CD4-positive, alpha-beta T cell treated with Interleukin-10 for 1 hour (primary cell): Measurements from ENCODE around the gene FUNDC1.
A peak's percentile ranks its signal among the peaks of the same experiment; 100 is the strongest.
"Not testable (repeated sequence)": the region's sequence is repeated elsewhere in the genome, so short reads cannot be mapped to it uniquely, and the experiment has no call there.

ENCODE experiments used
- DNase-seq: peaks from one replicate; pipeline ENCODE4 v3.0.0-alpha.2; 2020

The FUNDC1 gene

GRCh38 chrX:44542567-44543325, at the start of gene FUNDC1:
TSS of gene FUNDC1 (minus strand) at chrX:44542859. CDS start at chrX:44542832, 27 bp downstream.
- DNase-seq, result peak; percentile 93

DNA sequence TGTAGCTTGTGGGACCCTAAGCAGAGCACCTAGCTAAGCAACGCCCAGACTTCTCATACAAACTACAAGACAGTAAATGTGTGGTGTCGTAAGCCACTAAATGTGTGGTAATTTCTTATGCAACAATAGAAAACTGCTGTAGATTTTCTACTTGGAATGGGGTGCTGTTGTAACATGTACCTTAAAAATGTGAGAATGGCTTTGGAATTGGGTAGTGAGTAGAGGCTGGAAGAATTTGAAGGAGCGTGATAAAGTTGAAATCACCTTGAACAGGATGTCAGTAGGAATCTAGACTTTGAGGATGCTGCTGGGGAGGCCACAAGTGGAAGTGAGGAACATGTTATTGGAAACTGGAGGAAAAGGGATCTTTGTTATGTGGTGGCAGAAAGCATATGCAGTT, 43.2 kb upstream of the FUNDC1 start:
- no peak for DNase-seq

- DNase-seq, result no peak
Measured at GRCh38 chrX:44580466-44580865, 37.8 kb upstream of the FUNDC1 start.

- no peak for DNase-seq
Measured at GRCh38 chrX:44572340-44572938, 29.8 kb upstream of the FUNDC1 start.

GRCh38 chrX:44570522-44570921, 27.9 kb upstream of the FUNDC1 start:
- no peak for DNase-seq

GRCh38 chrX:44569122-44569521, 26.5 kb upstream of the FUNDC1 start:
- no peak for DNase-seq

DNA sequence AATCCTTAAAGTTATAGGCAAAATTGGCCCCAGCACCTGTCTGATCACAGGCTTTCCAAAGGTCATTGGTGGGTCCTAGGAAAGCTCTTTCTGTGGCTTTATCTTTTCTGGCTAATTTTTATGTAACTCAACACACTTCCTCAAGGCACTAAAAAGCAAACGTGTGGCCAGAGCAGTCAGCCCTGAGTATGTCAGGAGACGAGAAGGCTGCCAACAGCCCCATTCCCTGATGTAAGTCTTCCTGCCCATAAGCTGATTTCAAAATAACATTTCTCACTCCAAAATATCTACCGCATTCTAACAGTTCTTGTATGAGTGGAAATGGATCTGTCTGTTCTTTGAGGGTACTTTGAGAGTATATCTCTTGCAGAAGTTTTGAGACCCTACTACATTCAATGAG, 25.5 kb upstream of the FUNDC1 start:
- DNase-seq, result no peak

- not testable (repeated sequence) for DNase-seq
Measured at GRCh38 chrX:44561896-44562295, 19.2 kb upstream of the FUNDC1 start.

DNA sequence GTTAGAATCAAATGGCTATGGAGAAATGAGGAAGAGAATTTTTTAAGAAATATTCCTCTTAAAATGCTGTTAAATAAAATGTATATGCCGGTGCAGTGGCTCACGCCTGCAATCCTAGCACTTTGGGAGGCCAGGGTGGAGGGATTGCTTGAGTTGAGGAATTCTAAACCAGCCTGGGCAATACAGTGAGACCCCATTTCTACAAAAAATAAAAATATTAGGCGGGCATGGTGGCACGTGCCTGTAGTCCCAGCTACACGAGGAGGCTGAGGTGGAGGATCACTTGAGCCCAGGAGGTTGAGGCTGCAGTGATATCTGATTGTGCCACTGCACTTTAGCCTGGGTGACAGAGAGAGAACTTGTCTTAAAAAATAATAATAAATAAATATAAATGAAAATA, 7.9 kb upstream of the FUNDC1 start:
- DNase-seq, result no peak

DNA sequence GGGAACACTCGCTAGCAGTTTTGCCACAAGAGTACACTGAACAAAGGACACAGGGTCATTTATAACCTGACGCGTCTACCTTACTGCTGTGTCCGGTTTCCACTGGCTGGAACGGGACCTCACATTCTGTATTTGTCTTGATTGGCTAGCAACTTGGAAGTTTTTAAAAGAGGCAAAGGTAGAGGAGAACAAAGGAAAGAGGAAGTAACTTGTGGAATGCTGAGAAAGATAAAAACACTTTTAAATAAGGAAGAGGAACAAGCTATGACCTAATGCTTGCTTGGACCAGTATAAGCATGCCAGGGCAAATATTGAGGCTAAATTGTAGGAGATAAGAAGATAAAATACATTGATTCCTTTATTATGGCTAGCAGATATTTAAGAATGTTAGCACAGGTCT, 2.8 kb upstream of the FUNDC1 start:
- not testable (repeated sequence) for DNase-seq

- DNase-seq, result no peak
Measured at GRCh38 chrX:44544036-44544435, 1.4 kb upstream of the FUNDC1 start.

GRCh38 chrX:44536198-44536597, 6.5 kb downstream of the FUNDC1 start:
- DNase-seq, result no peak

DNA sequence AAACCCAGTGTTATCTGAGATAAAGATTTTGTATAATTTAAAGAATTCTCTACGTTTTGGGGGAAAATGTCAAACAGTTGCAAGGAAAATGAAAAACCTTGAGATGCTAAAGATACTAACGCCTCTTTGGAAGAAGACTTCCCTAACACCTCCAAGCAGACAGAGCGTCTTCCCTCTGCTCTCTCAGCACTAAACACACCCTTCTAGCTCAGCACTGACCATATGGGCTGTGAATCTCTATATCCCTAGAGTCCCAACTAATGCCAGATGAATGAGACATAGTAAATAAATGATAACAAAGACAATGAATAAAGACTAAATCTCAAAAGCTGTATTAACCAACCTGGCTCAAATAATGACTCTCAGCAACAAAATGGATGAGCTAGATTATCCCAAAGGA, 13.3 kb downstream of the FUNDC1 start:
- DNase-seq, result no peak

DNA sequence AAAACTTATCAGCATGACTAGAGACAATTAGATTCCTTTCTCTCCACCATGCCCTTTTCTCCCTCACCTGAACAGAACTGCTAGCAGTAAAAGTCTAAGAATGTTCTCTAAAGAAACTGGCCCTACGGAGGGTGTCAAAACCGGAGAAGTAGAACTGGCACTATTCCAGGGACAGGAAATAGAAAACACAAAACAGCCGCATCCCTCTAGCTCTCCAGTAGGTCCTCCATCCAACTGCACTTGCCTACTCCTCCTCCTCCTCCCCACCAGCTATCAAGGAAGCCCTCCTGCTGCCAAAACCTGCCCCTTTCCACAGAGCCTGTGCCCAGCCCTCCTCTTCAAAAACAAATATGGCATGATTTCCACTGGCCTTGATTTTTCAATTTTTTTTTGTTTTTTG, 28.4 kb downstream of the FUNDC1 start:
- no peak for DNase-seq

DNA sequence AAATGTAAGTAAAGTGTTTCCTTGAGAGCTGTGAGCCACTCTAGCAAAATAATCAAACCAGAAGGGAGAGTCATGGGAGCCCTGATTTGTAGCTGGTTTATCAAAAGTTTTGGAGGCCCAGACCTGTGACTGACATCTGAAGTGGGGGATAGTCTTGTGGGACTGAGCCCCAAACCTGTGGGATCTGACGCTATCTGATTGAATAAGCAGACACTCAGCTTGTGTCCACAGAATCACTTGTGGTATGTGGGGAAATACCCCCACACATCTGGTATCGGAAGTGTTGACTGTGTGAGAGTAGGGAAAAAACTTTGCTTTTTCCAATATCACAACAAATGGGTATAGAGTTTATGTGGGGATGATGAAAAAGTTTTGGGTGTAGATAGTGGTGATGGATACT, 35.4 kb downstream of the FUNDC1 start:
- no peak for DNase-seq

- DNase-seq, result no peak
Measured at GRCh38 chrX:44506678-44507077, 36.0 kb downstream of the FUNDC1 start.

GRCh38 chrX:44503560-44503959, 39.1 kb downstream of the FUNDC1 start:
- DNase-seq, result no peak

- DNase-seq, result no peak
Measured at GRCh38 chrX:44495091-44495490, 47.6 kb downstream of the FUNDC1 start.

GRCh38 chrX:44494357-44494756, 48.3 kb downstream of the FUNDC1 start:
- DNase-seq, result no peak

DNA sequence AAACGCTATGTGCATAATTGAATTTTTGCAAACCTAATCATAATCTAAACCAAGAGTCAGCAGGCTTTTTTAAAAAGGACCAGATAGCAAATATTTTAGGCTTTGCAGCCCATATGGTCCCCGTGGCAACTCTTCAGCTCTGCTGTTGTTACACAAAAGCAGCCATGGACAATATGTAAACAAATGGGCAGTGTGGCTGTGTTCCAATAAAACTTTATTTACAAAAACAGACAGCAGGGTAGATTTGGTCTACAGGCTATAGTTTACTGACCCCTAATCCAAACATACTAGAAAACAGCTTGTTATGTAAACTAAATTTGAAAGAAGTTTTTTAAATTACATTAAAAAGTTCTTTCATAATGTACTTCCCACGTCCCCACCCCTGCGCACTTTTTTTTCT, 53.1 kb downstream of the FUNDC1 start:
- no peak for DNase-seq

DNA sequence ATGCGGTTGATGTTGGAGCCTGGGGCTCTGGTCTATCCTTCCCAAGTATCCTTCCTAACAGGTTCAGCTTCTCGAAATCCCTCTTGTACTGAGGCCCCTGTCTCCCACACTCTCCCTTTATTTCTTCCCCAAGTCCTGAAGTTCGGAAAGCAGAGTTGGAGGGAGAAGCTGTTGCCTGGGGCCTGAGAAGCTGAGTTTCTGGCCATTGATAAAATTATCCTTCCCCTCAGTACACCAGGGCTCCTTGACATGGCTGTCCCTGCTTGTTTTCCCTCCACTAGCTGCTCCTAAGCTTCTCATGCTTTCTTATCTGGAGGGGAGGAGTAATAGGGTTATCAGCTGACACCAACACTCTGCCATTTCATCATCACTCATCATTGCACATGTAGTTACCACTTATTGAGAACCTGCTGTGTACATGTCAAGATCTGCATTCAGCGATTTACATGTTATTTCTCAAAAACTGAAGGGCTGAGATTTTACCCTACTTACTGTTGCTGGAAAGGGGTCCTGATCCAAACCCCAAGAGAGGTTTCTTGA, 58.0 kb downstream of the FUNDC1 start:
- DNase-seq, result no peak

DNA sequence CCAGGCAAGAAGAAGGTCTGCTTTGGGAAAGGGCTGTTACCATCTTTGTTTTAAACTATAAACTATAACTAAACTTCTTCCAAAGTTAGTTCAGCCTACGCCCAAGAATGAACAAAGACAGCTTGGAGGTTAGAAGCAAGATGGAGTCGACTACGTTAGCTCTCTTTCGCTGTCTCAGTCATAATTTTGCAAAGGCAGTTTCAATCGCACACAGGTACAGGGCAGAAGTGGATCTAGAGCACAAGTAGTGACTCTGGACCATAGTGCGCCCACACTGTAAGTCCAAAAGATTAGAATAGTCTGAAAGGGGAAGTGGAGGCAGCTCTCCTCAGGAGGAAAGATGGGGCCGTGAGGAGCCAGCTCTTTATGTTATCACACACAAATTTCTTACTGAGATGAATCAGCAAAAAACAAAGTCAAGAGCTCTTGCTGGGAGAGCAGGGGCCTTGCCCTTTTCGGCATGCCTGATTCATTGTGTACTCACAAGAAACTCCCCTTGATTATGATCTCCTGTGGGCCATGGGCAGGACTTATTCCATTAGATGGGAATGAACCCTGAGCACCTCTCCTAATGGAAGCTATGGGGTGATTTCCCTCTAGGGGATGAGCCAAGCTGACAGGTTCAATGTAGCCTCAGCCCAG, 58.6 kb downstream of the FUNDC1 start:
- DNase-seq, result no peak

GRCh38 chrX:44482575-44482974, 60.1 kb downstream of the FUNDC1 start:
- no peak for DNase-seq

GRCh38 chrX:44480591-44480990, 62.1 kb downstream of the FUNDC1 start:
- DNase-seq, result no peak
